MM.1S (cell line): ENCODE results near the gene BRD4.

Experiments used
- CTCF ChIP-seq: fragments of 300-600 bp; sonication (generic); IDR thresholded peaks from 2 replicates; pipeline ENCODE4 v1.5.1; 2016; ENCODE audit warnings: antibody characterized with exemption, low read length, mixed read lengths
- EZH2 ChIP-seq: fragments of 300-600 bp; sonication (generic); optimal IDR thresholded peaks from 2 replicates; pipeline ENCODE3; 2017; ENCODE audit warnings: low read depth, mild to moderate bottlenecking, antibody characterized with exemption, low read length, mixed read lengths
- EZH2phosphoT487 ChIP-seq: fragments of 300-600 bp; sonication (generic); IDR thresholded peaks from 2 replicates; pipeline ENCODE4 v1.6.1; 2018; ENCODE audit warnings: antibody characterized with exemption, low read length

GRCh38 chr19:15201374-15202023, 130.8 kb downstream of the BRD4 start:
- no peak for TF ChIP-seq CTCF
- TF ChIP-seq EZH2 = no peak
- no peak for TF ChIP-seq EZH2phosphoT487
